ENCODE measurements around the gene SNX30. TPM values are rescaled to one million over a fixed set of nuclear protein-coding genes. Genes with fewer than 3 reads are reported as not detected.

SNX30 gene
- total RNA-seq, 1 donor from 2014 or later = 10.7 TPM

- no peak for DNase-seq (ENCODE audit: low spot score)
- intact Hi-C loops (cut with DNase I) = no loop called here
- ATAC-seq = no peak
Measured at GRCh38 chr9:112774006-112774996, 23.7 kb downstream of the SNX30 start.

GRCh38 chr9:112777914-112778313 is 27.4 kb downstream of the SNX30 start:
- intact Hi-C loops (cut with DNase I) = no loop called here
- DNase-seq (ENCODE audit: low spot score) = no peak
- ATAC-seq = no peak

DNA sequence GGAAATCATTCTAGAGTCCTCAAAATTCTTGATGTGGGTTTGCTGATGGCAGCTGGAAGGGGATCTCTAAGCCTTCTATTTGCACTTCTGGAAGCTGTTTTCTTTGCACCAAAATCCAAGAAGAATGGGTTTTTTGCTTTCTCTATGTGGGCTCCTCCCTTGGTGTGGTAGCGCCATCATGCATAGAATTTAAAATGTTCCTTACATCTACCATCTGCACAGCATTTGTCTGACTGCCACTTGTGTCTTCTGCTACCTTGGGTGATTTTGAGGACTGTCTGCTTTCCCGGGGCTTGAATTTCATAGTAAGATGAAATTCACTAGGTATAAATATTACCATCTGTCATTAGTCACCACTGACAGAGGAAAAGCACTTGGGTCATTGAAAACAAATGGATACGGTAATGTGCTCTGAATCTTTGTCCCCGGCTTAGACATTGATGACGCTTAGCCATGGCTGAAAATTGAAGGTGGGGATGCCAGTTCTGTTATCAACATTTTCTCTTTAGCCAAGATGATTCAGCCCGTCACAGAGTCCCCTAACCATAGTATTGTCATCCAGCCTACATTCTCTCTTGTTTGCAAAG is 30.0 kb downstream of the SNX30 start:
- intact Hi-C loops (cut with DNase I) = no loop called here
- ATAC-seq (no peak), DNase-seq (ENCODE audit: low spot score) (no peak)

GRCh38 chr9:112782218-112782617 is 31.7 kb downstream of the SNX30 start:
- intact Hi-C loops (cut with DNase I) = no loop called here
- ATAC-seq = no peak
- DNase-seq (ENCODE audit: low spot score) = no peak

- intact Hi-C loops (cut with DNase I) = no loop called here
- ATAC-seq = no peak
Measured at GRCh38 chr9:112783551-112783954, 33.0 kb downstream of the SNX30 start.

DNA sequence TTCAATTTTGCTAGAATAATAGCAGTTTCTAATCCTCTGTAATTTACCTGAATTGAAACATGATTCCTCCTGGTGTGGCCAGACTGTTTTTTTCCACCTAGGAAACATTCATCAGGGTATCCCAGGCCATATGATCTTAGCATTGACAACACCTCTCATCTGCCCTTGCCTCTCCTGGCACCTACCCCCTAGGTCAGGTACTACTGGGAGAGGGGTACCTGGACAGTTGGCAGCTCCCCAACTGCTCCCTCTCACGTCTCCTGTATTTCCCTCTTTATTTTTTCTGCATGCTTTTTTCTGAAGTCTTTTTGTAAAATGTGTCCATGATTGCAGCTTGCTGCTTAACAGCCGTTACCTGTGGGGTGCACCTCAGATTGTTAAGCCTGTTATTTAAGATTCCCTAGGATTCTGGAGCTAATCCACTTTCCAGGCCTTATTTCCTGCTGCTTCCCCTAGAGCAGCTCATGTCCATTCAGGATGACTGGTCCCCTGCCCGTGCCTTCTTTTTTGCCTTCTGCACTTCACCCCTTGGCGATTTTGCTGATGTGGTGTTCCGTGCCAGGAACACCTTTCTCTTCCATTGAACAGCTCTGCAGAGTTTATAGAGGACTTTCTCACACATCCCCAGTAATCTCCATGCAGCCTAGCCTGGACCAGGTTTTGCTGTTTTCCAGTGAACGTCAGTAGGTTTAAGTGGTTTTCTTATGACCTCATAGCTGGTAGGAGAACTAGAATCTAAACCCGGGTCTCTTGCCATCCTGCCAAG is 33.6 kb downstream of the SNX30 start:
- intact Hi-C loops (cut with DNase I) = no loop called here
- no peak for ATAC-seq
- no peak for DNase-seq (ENCODE audit: low spot score)

More at GRCh38 chr9:112783551-112783954, 33.0 kb downstream of the SNX30 start:
- DNase-seq (ENCODE audit: low spot score) = no peak

DNA sequence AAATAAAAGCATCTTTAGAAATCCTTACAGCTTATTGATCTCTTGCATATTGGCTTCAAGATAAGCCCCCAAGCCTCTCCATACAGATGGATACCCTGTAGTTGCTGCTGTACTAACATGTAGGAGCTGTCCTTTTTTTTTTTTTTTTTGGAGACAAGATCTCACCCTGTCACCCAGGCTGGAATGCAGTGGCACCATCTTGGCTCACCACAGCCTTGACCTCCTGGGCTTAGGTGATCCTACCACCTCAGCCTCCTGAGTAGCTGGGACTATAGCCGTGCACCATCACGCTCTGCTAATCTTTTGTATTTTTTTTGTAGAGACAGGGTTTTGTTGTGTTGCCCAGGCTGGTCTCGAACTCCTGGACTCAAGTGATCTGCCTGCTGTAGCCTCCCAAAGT is 35.4 kb downstream of the SNX30 start:
- DNase-seq (ENCODE audit: low spot score) = no peak
- no peak for ATAC-seq
- intact Hi-C loops (cut with DNase I) = no loop called here

DNA sequence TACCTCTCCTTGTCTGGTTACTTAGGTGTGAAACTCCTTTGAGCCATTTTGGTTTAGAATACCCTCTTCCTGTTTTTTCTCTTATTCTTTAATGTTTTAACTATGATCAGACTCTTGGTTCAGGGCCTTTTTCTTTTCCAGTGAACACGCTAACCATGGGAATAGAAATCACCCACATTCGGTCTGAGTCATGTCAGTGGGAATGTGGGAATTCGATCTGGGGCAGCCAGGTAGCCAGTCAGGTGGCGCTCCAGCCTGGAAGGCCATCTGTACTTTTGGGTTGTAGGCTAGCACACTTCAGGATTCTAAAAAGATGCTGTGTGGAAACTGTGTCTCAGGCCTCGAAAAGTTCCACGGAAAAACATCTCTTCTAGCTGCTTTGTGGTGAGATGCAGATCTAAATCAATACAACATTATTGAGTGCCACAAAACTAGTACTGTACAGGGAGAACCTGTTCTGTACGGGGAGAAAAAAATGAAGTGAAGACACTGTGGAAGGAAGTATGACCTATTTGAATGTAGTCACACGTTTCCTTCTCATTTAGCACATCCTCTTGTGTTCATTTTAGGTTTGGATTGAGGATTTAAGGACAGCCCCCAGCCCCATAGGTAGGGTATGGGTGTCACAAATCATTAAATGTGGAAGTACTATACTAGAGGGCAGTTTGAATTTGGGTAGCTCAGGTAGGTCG is 36.4 kb downstream of the SNX30 start:
- no peak for ATAC-seq
- no peak for DNase-seq (ENCODE audit: low spot score)
- intact Hi-C loops (cut with DNase I) = no loop called here

DNA sequence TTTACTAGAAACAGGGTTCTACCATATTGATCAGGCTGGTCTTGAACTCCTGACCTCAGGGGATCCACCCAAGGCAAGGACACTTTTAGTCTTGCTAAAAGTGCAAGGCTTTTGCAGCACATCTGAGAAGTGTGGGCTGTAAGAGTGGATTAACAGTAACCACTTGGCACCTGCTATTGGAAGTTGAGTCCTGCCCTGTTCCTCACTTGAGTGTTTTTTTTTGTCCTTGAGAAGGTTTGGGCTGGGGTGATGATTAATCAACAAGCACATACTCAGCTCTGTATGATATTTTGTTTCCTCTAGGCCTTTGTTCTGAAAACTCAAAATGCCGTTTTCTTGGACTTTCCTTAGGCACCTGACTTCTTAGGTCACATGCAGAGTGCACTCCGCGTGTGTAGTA is 37.4 kb downstream of the SNX30 start:
- intact Hi-C loops (cut with DNase I) = no loop called here
- ATAC-seq = no peak
- no peak for DNase-seq (ENCODE audit: low spot score)

GRCh38 chr9:112789473-112789872 is 38.9 kb downstream of the SNX30 start:
- intact Hi-C loops (cut with DNase I) = no loop called here
- ATAC-seq (no peak), DNase-seq (ENCODE audit: low spot score) (no peak)

DNA sequence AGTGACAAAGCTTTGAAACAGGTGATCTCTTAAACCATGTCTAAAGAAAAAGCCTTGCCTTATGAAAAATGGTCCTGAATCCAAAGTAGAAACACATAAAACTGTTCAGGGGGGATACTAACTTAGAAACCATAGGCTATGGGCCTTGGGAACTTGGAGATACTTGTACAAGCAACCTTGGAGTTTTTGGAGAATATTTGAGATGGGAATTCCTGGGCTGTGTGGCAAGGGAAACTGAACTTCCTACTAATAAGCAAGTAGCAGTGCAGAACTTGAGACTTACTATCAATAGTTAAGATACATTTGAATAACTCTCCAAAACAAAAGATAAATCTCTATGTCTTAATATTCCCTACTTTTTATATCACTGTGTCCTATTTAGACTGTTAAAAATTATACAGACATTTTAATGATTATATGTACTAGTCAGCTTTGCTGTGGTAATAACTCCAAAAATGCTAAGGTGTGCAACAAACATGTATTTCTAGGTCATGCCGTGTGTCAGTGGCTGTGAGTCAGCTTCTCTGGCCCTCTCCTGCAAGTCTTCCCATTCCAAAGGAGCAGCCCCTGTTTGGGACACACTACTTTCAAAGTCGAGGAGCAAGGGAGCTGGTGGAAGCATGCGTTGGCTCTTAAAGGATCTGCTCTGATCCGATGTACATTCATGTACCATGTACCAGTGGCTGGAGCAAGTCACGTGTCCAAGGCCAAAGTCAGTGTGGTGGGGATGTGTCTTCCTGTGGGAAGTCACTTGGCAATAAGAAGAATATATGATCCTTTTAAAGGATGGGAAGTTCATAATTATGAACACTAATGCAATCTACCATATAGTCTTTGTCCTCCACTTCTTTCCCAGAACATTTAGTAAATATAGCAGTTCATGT is 39.6 kb downstream of the SNX30 start:
- no peak for ATAC-seq
- intact Hi-C loops (cut with DNase I) = no loop called here
- DNase-seq (ENCODE audit: low spot score) = no peak

GRCh38 chr9:112792670-112793069 is 42.1 kb downstream of the SNX30 start:
- no peak for ATAC-seq
- no peak for DNase-seq (ENCODE audit: low spot score)
- intact Hi-C loops (cut with DNase I) = no loop called here

DNA sequence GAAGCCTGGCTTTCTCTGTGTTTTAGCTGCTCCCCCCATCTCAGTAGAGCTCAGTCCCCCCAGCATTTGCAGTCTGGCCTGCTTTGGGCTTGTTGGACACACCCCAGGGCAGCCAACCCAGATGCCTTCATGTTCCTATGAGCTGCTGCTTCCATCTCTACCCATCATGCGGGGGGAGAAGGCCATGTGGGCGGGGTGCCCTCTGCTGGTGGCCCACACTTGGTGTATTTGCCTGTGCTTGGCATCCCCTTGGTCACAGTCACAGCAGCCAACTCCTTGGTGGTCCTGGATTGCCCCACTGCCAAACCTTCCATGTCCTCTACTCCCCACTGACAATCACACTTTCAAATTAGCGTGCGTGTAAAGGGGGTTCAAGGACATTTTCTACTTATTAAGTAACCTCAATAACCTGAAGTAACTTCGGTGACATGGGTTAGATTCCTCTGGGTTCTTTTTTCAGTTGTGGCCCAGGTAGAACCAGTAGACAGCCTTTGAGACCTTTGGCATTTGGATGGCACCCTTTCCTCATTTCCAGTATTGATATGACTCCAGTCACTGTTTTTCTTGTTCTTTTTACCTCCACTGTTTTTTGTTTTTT is 42.8 kb downstream of the SNX30 start:
- intact Hi-C loops (cut with DNase I) = no loop called here
- ATAC-seq (peak; percentile 71), DNase-seq (ENCODE audit: low spot score) (peak; percentile 75)

DNA sequence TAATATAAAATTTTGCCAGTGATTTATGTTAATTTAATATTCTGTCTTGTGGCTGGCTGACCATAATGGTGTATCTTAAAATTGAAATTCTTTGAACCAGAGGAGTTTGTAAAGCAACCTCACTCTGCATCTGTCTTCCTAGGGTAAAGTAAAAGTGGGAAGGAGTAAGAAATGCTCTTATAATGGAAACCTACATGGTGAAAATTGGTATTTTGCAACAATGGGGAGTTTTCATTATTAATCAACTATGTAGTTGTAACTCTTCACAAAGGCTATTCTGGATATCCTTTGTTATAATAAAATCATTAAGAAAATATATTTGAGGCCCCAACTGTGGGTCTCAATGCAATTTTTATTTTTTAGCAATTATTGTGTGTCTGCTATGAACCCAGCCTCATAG is 44.2 kb downstream of the SNX30 start:
- intact Hi-C loops (cut with DNase I) = no loop called here
- DNase-seq (ENCODE audit: low spot score) (no peak), ATAC-seq (no peak)

DNA sequence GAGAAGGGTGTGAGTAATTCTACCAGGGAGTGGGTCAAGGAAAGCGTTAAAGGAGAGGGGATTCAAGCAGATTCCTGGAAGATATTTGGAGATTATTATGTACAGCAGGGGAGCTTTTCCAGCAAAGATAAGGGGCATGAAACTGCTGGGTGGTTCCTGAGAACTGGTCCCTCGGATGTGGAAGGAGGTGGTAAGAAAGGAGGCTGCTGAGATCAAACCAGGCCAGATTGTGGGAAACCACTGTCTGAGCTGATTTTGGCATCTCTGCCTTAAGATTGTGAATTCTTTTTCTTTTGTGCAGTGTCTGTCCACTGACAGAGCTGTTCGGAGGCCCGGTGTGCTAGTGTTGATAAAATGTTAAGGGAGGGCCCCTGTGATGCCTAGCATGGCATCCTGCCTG is 45.4 kb downstream of the SNX30 start:
- intact Hi-C loops (cut with DNase I) = no loop called here
- ATAC-seq (no peak), DNase-seq (ENCODE audit: low spot score) (no peak)

DNA sequence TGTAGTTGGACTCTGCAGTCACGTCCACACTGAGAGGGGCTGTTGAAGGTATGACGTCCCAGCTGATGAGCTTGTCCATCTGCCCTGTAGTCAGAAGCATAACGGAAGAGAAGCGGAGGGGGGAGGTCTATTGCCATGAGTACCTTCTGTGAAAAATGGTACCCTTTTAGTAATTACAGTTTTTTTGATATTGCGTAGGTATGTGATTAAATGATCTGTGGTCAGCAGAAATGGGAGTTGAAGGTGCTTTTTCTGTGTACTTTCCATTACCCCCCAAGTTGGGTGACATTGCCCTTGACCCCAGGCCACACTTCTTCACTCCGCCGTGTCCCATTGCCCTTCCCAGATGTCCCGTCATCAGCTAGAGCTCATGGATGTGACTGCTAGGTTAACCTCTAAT is 45.9 kb downstream of the SNX30 start:
- intact Hi-C loops (cut with DNase I) = no loop called here
- DNase-seq (ENCODE audit: low spot score) (no peak), ATAC-seq (no peak)

DNA sequence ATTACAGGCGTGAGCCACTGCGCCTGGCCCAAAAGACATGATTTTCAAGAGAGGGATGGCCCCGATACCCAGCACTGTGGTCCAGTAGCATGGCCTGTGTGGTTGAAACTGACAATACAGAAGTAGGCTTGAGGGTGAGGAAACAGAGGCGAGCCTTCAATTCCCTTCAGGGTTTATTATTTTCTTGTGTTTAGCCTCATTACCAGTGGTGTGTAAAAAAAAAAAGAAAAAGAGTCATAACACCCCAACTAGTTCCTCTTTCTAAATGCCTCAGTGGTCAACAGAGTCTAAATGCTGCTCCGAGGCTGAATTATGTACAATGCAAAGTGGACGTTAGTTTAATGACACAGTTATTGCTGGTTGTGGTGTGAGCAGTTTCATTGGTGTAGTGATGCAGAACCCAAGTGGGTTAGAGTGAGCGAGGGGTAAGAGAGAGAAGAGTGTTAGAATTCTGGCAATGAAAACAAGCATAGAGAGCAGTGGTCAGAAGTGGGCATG is 58.8 kb downstream of the SNX30 start:
- DNase-seq (ENCODE audit: low spot score) (no peak), ATAC-seq (peak; percentile 69)
- intact Hi-C loops (cut with DNase I) = no loop called here

DNA sequence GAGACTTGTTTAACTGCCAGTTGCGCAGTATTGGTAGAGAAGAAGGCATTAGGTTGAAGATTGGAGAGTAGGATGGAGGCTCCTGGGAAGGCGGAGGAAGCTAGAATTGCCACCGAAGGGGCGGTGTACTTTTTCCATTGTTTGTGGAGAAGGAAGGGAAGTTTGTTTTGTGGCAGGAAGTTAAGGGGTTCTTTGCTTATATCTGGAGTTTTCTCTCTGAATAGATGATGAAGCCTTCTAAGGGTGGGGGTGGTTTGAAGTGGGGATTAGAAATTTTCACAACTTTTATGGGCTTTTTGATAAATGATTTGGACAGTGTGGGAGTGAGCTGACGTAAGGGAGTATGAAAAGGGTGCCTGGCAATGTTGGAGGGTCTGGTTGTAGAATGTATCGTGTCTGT is 59.3 kb downstream of the SNX30 start:
- intact Hi-C loops (cut with DNase I) = no loop called here
- ATAC-seq = no peak
- DNase-seq (ENCODE audit: low spot score) = no peak
